HG03039 (cell line): ENCODE measurements around the gene ADAMTS9.

Experiments
- ATAC-seq: cut with Tn5 transposase; IDR thresholded peaks from one replicate; pipeline ENCODE4 v1.9.1; 2021; ENCODE audit warnings: mild to moderate bottlenecking, moderate library complexity; ENCODE audit not compliant: unreplicated experiment

Gene ADAMTS9

DNA sequence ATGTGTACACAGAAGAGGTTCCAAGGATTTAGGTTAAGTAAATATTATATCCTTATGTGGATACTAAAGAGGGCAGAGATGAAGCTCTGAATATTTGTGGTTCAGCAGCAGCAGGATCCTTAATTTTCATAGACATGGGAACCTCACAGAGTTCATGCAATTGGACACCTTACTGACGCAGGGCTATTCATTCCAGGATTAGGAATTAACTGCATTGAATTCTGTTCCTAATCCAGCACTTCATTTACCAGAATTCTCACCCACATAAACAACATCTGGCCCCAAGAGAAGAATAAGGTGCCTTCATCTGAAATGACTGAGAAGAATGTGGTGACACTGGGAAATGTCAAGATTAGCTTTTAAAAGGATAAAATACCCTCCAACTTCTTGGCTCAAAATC is 62.4 kb downstream of the ADAMTS9 start:
- ATAC-seq, result no peak

DNA sequence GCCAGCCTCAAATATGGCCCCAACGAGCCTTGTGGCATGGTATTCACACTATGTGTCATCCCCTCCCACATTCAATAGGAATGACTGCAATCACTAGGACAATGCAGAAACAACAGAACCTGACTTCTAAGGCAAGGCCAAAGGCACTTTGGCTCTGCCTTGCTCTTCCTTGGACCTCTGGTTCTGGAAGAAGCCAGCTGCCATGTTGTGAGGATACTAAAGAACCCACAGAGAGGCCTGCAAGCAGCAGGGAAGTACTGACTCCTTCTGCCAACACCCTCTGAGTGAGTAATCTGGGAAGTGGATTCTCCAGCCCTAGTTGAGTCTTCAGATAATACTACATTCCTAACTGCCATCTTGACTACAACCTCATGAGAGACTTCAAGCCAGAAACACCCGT is 64.7 kb downstream of the ADAMTS9 start:
- ATAC-seq, result no peak

DNA sequence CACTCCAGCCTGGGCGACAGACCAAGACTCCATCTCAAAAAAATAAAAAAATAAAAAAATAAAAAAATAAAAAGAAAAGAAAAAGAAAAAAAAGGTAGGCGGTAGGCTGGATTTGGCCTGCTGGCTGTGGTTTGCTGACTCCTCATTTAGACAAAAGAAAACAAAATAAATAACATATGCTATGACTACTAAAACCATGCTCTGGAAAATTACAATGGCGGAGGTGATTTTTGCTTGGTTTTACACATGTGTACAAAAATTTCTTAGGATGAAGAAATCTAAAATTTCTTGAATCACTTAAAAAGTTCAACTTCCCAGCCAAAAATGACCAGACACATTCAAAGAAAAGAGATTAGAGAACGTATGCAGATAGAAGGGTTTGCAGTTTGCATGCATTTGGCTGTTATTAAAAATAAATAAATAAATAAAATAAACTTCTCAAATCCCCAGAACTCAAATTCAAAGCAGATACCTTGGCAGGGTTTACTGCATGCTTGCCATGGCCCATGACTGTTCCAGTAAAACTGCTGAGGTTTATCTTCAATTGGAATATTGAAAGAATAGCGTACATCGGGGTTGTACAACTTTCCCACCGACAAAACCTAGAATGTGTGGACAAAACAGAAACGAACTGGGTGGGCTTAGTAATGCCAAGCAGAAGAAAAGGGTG is 65.9 kb downstream of the ADAMTS9 start:
- ATAC-seq, result no peak

DNA sequence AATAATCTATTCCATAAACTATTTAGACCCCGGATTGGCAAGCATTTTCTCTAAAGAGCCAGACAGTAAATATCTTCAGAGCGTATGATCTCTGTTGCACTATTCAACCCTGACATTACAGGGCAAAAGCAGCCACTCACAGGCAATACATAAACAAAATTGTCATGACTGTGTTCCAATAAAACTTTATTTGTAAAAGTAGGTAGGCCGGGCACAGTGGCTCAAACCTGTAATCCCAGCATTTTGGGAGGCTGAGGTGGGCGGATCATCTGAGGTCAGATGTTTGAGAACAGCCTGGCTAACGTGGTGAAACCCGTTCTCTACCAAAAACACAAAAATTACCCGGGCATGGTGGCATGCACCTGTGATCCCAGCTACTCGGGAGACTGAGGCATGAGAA is 66.5 kb downstream of the ADAMTS9 start:
- no peak for ATAC-seq

DNA sequence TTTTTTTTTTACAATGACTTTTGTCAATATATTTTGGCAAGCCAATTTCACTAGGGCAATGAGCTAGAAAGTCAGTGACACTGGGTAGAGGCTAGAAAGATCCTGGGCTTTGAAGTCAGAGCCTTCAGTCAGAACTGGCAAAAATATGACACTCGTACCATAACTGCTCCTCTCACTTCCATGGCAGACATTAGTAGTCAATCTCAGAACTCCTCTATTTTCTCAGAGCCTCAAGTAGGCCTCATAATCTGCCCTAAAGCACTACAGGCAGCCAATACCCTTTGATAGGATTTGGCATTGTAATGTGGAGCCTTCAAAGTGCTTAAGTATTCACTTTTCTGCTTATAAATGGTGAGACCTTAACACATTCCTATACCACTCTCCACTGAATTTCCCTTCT is 67.8 kb downstream of the ADAMTS9 start:
- no peak for ATAC-seq

DNA sequence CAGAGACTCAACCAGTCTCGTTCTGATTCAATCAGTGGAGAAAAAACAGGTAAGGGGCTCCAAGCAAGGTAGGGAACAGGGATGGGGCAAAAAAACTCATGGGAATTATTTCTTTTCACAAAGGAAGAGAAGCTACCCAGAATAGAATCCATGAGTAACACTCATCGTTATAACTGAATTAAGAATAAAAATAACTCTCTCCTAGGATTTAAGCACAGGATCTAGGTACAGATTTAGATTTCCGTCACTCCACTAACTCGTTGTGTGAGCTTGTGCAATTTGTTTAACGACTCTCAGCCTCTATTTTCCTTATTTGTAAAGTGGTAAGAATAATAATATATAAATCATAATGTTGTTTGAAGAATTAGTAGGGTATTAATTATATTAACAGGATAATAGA is 68.6 kb downstream of the ADAMTS9 start:
- no peak for ATAC-seq

DNA sequence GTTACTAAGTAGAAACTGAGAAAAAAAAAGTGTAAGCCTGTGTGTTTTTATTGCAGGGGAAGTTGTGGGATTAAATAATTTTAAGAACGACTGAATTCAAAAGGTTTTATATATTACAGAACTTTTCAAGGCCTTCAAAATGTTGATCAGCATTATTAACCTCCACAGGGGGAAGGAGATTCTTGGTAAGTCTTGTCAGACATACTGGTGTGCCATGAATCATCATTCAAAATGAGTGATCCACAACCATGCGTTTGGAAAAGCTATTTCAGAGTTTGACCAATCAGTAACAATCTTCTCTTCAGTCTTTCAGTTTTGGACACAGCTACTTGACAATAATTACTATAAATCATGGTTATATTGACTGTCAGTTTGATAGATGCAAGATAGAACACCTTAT is 70.2 kb downstream of the ADAMTS9 start:
- no peak for ATAC-seq

DNA sequence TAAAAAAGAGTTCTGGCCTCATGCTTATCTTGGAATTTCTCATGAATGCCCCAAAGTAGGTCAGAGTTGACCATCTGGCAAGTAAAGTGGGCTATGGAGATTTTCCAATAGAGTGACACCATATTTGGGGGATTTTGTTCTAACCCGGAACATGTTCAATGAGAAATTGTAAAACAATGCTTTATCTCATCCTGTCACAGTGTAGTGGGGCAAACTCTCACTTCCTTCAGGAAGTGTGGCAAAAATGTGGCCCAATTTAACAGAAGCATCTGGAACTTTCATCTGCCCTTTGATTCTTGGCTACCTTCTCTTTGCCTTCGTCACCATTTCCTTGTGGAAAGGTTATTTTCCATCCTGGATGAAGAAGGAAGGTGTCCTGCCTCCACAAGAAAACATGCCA is 70.8 kb downstream of the ADAMTS9 start:
- no peak for ATAC-seq

DNA sequence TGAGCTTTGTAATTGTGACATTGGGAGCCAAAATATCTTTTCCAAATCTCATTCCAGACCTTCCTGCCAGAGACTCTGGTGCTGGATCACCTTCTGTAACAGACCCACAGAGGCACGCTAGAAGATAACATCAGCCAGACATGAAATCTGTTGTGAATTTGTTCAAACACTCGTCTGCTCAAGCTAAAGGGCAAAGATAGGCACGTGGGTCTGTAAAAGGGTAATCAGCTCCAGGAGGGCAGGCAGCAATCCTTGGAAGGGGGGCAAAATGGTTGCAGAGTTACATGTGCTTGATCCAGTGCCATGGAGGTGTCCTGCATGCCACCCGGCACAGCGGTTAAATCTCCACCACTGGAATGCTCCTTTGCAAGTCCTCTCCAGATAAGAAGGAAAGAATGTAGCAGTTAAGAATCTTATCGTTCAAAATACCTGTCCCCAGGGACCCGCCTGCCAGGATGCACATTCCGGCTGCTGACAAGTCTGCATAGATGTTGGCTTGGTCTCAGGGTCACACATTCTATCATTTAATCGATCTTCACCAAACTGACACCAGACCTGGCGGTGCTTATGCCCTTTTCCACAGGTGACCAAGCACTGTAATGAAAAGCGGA is 74.8 kb downstream of the ADAMTS9 start:
- no peak for ATAC-seq

DNA sequence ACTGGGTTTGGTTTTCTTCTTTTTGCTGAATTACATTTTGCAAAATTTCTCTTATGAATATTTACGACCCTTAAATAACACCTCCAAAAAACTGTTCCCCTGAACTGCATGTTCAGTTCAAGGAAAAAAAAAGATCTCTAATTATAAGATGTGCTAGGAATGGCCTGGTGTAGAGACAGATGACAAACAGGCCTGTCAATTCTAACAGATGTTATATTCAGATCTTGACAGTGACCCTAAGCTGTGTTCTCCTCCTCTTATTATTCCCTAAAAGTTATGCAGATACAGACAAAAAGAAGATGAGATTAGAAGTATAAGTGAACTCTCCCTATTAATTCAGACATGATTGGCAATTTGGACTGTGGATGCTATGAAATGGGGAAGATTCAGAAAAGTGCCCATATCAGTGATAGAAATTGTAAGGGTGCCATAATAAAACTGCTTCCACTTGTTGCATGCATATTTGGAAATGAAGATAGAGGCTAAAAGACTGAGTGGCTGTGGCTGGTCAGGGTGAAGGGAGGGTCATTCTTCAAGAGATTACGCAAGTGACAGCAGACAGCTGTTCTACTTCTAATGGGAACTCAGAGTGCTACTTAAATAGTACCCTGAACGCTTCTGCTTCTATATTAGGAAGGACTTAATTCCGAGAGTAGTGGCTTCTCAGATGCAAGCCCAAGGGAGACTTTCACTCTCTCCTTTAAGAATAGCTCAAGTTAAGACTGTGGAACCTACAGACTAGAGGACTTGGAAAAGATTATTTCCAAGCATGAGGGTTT is 75.5 kb downstream of the ADAMTS9 start:
- ATAC-seq, result no peak

DNA sequence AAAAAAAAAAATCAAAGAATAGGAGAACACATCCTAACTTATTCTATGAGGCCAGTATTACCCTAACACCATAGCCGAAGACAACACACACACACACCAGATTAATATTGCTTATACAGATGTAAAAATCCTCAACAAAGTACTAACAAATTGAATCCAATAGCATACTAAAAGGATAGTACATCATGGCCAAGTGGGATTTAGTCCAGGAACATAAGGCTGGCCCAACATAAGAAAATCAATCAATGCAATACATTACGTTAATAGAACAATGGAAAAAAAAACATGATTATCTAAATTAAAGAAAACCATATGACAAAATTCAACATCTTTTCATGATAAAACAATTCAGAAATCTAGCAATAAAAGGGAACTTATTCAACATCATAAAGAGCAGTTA is 79.1 kb downstream of the ADAMTS9 start:
- no peak for ATAC-seq

DNA sequence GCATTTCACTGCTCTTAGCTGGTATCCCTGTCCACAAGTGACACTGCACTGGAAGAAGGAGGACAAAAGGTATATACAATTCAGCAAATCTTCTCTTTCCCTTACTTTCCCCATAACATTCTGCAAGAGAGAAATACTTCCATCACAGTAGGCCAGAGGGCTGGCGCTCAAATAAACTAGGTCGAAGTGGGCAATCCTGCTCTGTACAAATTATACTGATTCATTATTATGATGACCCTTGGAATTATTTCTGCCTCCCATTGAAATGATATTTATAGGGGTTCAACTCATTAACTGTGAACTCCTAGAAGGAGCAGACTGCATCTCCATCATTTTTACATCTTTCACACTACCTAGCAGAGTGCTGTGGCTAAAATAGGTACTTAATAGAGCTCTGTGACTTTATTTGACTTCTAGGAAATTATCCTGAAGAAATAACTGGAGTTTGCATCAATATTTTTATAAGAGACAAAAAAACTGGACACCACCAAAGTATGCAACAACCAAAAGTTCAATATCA is 80.7 kb downstream of the ADAMTS9 start:
- ATAC-seq, result no peak

DNA sequence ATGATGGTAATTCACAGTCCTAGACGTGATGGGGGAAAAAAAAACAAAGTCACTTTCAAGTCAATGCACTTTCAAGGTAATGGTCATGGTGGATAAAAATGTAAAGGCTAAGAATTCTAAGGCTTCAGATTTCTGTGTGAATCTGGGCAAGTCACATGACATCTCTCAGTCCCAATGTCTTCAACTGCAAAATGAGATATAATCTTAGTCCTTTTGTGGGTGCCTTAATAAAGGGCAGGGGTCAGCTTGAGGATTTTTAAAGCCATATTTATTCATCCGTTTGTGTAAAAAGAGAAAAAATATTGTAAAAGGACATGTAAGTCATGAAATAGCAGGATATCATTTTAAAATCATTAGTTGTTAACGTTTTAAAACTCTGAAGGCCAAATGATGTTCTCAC is 83.5 kb downstream of the ADAMTS9 start:
- no peak for ATAC-seq

DNA sequence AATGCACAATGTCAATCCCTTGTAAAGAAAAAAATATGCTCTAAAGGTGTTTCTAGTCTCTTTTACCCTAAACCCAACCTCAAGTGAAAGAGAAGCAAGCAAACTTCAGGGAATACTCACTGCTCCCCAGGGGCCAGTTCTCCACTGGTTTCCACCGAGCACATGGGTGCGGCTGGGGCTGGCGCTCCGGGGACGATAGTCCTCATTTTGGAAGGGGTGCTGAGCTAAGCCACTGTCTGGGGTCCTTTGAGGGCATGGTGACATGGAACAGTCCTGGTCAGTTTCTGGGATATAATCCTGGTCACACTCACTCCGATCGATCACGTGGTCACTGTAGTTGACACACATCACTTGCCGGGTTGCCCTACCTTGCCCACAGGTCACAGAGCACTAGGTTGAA is 86.0 kb downstream of the ADAMTS9 start:
- no peak for ATAC-seq

DNA sequence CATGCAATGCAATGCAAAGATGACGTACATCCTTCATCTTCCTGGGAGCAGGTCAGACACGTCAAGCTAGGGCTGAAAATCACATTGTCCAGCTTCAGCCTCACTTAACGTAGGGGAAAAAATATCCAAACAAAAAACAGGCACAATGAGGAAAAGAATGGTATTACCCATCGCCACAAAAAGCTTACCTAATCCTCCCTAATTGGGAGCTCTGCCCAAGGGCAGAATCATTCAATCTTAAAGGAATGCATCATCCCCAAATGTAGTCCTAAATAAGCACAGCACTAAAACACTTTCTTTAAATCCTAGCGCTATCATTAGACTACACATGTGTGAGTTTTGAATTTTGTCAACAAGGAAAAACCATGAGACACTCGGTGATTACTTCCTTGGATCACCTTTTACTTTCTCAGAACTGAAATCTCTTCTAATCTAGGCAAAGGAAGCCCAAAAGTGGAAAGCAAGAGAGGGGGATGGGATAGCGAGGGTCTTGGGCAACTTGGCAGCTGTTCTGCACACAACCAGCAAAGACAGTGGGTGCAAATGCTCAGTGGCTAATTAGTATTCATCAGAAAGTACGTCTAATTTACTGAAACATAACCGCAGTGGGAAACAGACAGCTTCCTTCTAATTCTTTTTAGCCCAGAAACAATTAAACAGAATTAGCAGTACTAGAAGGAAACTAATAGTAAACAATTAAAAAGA is 87.4 kb downstream of the ADAMTS9 start:
- ATAC-seq, result no peak

DNA sequence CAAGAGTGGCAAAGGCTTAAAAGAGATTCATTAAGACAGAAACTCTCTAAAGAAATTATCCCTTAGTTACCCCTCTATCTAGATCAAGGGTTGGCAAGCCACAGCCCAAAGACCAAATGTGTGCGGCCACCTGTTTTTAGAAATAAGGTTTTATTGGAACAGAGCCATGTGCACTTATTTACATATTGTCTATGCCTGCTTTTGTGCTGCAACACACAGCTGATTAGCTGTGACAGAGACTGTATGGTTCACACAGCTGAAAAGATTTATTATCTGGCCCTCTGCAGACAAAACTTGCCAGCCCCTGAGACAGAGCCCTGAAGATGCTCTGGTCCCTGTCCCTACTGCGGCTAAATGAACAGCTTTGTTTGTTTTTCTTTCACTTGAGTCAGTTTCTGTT is 88.1 kb downstream of the ADAMTS9 start:
- no peak for ATAC-seq

DNA sequence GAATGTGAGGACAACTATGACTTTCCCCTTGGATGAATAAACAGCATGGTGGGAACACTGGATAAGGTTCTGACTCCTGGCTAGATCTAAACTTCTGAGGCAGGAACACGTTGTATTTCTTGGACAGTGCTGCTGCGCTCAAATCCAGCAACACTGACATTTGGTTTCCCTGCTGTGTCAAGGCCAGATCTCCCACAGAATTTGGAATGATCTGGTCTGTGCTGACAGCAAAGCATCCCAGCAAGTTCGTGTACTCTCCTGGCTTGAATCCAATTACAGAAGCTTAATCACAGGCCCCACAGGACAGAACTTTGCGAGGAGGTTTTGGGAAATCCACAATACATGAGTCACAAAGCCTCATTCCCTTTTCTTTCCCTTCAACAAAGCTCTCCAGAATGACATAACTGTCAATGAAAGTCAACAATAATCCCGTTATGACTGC is 92.5 kb downstream of the ADAMTS9 start:
- ATAC-seq, result no peak

DNA sequence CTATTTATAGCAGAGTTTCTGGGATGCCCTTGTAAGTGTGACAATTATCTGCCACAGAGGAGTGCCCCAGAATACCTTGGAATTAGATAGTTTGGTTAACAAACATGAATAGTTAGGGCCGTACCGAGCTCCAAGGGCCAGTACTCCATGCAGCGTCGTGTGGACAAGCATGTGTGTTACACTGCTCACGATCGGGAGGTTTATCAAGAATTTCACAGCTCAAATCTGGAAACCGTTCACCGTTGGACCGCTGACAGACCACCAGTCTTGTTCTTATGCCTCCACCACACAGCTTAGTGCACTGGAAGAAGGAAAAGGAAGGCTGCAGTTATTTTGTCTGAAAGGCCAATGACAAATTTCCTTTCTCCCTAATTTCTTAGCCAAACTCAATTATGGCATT is 93.7 kb downstream of the ADAMTS9 start:
- ATAC-seq, result no peak

DNA sequence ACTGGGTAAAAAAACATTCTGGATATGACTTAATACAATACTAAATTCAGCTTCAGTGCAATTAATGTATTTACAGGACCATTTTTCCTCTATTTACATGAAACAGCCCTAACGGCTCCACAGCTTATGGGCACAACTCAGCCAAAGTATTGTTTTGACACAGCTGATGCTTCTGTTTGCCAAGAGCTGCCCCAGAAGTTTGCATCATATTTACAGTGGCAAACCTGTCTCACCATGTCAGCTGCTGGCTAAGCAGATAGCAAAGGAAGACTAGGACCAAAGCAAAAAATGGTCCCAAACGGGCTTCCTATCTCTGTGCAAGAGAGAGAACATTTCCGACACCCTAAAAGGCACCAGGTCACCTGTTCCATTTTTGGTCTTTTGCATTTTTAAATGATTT is 94.5 kb downstream of the ADAMTS9 start:
- ATAC-seq, result no peak

DNA sequence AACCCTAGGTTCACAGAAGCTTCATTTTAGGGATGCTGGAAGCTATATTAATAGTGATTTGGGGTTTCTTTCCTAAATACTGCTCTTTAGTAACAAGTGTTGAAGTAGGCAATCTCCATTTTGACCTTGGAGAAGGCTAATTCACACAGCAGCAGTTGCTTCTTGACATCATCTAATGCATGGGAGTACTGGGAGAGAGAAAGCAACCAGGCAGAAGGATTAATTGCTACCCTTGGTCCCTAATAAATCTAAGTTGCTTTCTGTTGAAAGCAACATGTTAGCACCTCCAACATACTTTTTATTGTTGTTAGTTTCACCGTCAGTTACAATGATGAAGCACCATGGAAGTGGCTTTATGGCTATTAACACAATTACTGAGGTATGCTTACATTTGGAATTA is 96.2 kb downstream of the ADAMTS9 start:
- no peak for ATAC-seq

DNA sequence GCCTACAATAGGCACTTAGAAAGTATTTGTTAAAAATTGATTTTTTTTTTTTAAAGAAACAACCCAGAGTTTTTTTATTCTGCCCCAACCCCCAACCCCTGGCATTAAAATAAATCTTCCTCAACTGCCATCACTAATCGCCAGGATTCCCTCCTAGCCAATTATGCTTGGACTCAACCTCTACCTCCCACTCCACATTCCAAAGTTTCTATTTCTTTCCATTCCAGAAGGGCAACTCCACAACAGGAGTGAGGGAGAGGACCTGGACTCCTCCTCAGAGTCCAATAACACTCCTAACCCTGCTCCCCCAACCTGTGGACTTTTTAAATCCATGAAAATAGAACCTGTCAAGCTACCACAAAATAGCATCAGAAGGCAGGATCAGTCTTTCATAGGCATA is 99.4 kb downstream of the ADAMTS9 start:
- no peak for ATAC-seq
